Smooth muscle cell of the brain vasculature (primary cell): ENCODE measurements around the gene PLET1.

Experiments used
- DNase-seq: peaks from one replicate; pipeline ENCODE4 v3.0.0-alpha.2; 2012; ENCODE audit warnings: low read depth, low spot score

PLET1 gene

DNA sequence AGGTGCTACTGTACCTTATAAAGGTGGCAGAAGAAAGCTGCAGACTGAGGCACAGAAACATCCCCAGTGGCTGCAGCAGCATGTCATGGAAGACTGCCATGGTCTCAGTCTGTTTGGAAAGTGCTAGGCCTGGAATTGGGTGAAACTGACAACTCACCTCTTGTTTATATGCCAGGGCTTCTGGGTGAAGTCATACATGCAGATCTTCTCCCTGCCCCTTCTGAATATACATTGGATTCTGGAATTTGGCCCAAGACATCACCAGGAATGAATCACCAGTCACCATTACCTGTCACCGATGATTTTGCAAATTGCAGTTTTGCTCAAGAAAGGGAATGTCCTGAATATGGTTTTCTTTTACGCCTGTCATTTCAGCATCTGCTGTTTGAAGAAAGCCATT lies at the start of gene PLET1:
TSS of gene PLET1 (minus strand) at position 371 of the 400 bp plus-strand sequence. CDS start at position 100, 271 bp downstream.
- no peak for DNase-seq

GRCh38 chr11:112310419-112310818 lies 49.8 kb upstream of the PLET1 start:
- DNase-seq: no peak

- no peak for DNase-seq
Observed at GRCh38 chr11:112308651-112309050, 48.0 kb upstream of the PLET1 start.

DNA sequence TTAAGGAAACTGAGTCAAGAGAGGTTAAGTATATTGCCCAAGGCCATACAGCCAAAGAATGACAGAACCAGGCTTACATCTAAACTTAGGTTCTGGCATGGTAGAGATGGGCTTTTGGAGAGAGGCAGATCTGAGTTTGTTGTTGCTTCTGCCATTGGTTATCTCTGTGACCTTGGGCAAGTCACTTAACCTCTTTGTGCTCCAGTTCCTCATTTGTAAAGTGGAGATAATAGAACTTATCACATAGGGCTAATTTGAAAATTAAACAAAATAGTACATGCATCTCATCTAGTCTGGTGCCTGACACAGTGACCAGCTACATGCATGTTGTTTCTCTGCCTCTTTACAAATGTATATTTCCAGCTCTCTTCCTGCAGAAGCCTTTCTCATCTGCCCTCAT lies 47.0 kb upstream of the PLET1 start:
- DNase-seq: no peak

- no peak for DNase-seq
Observed at GRCh38 chr11:112306230-112306629, 45.6 kb upstream of the PLET1 start.

DNA sequence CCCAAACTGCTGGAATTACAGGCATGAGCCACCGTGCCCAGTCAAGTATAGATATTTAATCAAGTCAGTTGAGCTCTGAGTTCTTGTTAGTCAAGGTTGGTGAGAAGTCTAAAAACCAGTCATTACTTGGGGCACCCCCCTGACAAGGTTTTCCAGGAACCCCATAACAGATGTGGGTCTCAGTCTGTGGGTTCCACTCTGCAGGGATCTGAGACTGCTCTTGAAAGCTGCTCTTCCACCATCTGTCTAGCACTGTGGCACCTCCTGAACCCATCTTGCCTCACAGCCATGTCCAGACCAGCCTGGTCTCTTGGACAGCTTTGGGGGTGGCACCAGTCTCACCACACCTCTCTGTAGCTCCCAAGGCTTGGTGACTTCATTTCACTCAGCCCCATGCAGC lies 44.3 kb upstream of the PLET1 start:
- DNase-seq: no peak

- no peak for DNase-seq
Observed at GRCh38 chr11:112303616-112304015, 43.0 kb upstream of the PLET1 start.

DNA sequence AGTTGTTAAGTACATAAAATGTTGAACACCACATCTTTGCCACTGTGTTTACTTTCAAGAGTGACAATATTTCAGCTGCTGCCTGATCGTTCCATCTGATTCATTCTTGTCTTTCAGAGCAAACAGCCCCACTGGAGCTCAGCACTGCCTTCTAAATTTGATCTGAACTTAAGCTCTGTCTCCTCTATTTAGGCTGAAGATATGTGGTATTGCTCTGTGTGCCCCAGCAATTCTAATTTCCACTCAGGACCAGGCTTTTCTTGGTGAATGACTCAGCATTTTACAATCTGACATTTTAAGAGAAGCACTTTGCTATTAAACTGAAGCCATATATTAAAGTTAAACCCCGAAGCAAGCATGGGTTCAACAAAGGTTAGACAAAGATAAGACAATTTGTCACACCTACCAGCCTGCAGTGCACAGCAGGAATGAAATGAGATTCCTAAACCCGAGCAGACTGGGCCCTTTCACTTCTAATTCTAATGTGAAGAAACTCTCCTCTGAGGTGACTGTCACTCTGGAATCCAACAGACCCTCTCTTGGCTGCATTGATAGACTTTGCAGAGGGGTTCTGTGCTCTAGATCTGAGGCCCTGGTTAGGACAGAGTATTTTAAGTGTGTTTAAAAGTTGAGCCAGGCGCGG lies 41.7 kb upstream of the PLET1 start:
- DNase-seq: no peak

- no peak for DNase-seq
Observed at GRCh38 chr11:112300094-112300786, 39.6 kb upstream of the PLET1 start.

DNA sequence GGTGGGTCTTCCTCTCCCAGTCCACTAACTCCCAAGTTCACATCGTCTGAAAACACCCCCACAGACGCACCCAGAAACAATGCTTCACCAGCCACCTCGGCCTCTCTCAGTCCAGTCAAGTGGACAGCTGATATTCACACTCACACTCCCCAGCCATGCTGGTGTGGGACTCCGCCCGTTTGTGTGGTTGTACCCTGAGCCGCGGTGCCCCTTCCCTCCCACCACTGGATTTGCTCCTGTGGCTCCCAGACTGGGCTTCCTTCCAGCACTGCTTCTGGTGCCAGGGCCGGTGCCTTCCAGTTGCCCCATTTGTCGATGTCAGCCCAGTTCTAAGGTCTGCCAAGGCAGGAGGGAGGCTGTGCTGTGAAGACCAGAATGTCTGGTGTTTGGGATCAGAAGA lies 37.9 kb upstream of the PLET1 start:
- DNase-seq: no peak

DNA sequence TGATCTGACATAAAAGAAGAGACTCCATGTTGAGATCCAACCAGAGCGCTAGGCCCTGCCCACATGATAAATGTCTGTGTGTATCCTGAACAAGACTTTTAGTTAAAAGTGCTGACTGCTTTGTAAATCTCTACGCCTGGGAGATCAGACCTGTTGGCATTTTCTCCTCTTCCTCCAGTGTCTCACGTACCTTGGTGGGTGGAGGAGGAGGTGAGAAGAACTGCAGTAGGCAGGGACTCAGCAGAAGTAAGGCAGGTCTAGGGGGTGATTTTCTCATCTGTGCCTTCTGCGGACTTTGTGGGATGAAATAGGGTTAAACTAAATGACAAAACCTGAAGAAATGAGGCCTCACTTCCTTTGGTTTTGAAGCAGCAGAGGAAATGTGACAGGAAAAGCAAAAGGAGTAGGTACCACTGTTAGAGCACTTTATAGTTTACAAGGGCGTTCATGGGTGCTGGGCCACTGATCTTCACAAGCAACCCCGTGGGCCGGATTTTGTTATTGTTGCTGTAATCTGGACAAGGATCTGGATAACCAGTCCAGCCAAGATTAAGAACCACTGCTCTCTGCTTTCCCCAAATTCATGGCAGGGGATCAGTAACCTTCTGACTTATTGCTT lies 36.7 kb upstream of the PLET1 start:
- no peak for DNase-seq

DNA sequence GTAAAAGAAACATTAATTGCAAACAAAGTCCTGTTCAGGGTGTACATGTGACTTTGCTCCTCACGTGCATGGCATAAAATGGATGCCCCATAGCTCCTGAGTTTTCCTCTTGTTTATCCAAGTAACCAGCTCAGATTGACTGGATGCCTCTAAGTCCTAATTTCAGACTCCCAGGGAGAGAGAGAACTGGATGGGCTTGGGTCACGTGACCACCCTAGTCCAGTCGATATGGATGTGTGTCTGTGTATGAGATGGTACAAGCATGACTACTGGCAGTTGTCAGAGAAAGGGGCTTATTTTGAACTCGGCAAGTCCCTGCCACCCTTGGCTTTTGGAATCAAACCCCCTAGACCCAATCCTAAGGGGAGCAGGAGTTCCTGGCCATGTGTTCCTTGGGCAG lies 35.4 kb upstream of the PLET1 start:
- no peak for DNase-seq

DNA sequence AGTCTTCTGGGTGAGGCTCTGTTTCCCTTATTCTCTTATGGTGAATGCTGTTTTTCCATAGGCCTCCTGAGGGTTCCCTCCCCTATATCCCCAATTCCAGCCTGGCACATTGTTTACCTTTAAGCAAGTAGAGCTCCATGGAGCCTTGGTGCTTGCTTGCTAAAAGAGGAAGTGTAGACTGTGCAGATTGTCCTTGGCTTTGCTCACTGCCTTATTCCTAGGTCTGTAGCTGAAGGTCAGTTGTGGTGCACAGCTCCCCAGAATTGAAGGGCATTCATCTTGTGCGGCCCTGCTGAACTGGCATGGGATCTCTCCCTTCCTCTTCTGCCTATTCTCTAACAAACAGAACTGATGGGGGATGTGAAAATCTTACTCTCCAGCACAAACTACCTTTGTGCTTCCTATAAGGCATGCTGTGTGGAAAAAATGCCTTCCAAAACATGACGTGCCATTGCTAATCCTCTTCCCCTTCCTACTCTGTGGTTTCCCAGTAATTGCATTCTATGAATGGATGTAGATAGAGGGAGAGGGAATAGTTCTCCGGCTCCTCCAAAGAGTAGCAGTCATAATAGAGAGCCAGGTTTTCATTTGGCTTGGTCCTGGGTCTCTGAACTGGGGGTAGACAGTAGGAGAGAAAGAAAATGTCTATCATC lies 34.2 kb upstream of the PLET1 start:
- DNase-seq: no peak

GRCh38 chr11:112293614-112294013 lies 33.0 kb upstream of the PLET1 start:
- DNase-seq: no peak

DNA sequence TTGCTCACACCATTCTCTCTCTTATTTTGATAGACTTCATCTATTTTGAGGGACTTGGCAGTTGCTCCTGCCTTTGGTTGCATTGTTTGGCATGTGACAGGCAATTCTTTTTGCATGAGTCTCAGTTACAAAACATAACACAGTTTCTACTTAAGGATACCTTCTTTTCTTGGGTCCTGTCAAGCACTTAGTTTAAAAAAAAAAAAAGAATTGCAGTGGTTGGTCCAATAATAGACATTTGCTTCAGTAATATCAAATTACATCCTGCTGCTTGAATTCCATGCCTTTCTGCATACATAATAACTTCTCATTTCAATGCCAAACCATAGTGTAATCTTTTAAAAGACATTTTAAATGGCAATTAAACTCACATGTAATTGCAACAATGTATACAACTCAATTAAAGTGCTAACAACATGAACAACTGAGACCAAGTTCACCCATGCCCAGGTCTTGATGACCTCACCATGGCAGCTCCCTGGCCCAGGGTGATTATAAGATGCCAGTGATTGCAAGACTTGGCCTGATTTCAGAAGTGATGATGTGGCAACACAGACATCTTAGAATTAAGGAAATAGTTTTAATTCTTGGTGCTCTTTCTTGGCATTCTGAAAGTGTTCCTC lies 32.2 kb upstream of the PLET1 start:
- peak; percentile 13 for DNase-seq

DNA sequence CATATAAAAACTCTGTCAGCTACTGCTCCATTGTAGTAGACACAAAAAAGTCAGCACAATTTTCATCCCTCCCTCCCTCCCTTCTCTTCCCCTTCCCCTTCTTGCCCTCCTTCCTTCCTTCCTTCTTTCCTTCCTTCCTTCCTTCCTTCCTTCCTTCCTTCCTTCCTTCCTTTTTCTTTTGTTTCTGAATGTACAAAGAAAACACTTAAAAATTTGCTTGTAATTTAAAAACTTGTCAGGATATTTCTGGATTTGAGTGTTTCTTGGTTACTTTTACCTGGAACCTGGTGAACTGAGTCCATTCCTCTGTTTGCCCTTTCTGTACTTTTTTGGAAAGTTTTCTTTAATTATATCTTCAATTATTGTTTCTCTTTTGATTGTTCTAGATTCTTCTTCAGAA lies 31.5 kb upstream of the PLET1 start:
- no peak for DNase-seq

DNA sequence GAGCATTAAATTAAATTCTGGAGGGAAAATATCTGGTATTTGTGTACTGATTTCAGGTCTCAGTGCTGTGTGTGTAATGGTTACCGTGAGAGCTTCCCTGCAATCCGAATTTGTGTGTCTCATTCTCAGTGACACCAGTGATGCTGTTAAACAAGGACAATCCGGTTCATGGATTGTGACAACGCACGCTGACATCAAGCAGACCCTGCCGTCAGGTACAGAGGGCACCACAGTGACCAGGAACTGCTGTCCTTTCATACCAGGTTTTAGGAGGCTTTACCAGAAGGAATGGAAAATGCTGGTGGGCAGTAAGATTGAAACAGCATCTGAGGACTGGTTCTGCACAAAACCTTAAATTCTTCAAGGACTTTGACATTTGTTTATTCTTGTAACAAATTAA lies 30.5 kb upstream of the PLET1 start:
- no peak for DNase-seq

GRCh38 chr11:112290493-112290850 lies 29.8 kb upstream of the PLET1 start:
- DNase-seq: no peak

- DNase-seq: no peak
Observed at GRCh38 chr11:112289588-112290492, 29.2 kb upstream of the PLET1 start.

DNA sequence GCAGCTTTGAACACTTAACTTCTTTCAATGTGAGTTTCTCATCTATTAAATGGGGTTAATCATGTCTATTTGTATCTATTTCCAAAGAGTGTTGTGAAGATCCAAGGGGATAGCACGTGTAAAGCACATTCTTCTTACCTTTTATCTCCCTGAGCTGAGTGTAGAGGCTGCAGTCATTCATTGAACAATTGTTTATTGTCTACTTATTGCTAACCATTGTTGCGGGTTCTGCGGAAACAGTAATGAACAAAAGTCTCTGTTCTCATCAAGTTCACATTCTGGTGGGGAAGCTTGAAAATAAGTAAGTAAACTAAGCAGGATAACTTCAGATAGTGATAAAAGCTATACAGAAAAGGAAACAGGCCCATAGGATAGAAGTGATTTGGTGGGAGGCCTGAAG lies 27.4 kb upstream of the PLET1 start:
- no peak for DNase-seq

DNA sequence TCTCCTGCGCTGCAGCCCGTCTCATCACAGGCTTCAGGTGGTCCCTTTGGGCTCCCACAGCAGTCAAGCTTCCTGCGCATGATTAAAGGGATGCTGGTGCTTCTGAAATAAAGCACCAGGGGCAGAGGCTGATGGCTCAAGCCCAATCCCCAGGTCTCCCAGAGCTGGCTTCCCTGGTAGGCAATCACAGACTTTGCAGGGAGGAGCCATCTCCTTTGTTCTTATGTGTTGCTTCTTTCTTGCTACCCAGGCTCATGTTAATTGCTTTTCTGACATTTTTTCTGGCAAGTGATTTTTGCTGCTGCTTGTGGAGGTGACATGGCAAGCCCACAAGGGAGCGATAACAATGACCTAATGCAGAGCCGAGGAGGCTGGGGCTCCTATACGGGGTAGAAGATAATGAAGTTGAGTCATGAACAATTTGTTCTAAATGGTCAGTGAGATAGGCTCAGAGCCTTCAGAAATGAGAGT lies 25.2 kb upstream of the PLET1 start:
- DNase-seq: no peak
